ENCODE data around the gene KSR2.

Gene KSR2

GRCh38 chr12:117587631-117588287 lies 381.0 kb downstream of the KSR2 start:
- peak; percentile 20 for ATAC-seq
- Mint-ChIP-seq H3K4me1 (peaks cover 8% of the 10 kb centered on the region), H3K9me3 (peaks cover 7% of the 10 kb centered on the region), H3K4me3 (no peak overlapping the region), H3K27ac (no peak overlapping the region), H3K36me3 (no peaks in the 10 kb centered on the region), H3K27me3 (peaks cover 28% of the 10 kb centered on the region)

DNA sequence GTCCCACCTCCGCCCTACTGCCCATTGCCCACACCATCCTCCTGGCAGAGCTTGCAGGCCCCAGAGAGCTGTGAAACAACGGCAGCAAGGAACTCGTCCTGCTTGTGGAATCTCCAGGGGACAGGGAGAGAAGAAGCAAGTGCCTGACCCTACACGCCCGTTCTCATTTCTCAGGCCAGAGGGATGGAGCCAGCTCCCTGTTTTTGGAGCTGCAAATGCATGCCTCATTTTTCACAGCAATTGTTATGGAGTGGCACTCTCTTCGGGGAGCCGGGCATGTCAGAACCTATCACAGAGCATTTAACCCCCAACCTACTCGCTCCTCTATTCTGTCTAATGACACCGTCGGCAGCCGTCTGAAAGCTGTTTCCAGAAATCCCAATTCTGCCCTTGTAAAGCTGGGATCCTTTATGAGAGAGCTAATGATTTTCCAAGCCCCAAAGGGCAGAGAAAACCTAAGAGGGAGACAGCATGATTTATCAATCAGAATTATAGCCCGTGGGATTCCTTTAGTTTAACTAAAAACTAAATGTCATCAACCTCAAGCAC lies 385.0 kb downstream of the KSR2 start:
- H3K4me1 Mint-ChIP-seq: peaks cover 8% of the 10 kb centered on the region
- ATAC-seq: no peak
- H3K27ac Mint-ChIP-seq: no peak overlapping the region

DNA sequence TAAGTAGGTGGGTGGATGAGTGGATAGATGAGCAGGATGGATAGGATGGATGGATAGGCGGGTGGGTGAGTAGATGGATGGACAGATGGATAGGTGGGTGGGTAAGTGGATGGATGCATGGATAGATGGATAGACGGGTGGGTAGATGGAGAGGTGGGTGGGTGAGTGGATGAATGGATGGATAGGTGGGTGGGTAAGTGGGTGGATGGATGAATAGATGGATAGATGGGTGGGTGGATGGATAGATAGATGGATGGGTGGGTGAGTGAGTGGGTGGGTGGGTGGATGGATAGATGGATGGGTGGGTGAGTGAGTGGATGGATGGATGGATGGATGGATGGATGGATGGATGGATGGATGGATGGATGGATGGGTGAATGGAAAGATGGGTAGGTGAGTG lies 385.7 kb downstream of the KSR2 start:
- no peak for ATAC-seq
- Mint-ChIP-seq H3K4me3 (no peak overlapping the region), H3K27me3 (peaks cover 20% of the 10 kb centered on the region), H3K4me1 (peaks cover 8% of the 10 kb centered on the region), H3K36me3 (no peaks in the 10 kb centered on the region), H3K9me3 (peaks cover 5% of the 10 kb centered on the region), H3K27ac (no peak overlapping the region)

More for the DNA sequence above, 385.0 kb downstream of the KSR2 start:
- no peak overlapping the region for H3K4me3 Mint-ChIP-seq
- H3K9me3 Mint-ChIP-seq: peaks cover 4% of the 10 kb centered on the region
- no peaks in the 10 kb centered on the region for H3K36me3 Mint-ChIP-seq
- H3K27me3 Mint-ChIP-seq: peaks cover 20% of the 10 kb centered on the region

- H3K27me3 Mint-ChIP-seq: peaks cover 18% of the 10 kb centered on the region
These were observed 386.5 kb downstream of the KSR2 start for GRCh38 chr12:117582135-117582784.

DNA sequence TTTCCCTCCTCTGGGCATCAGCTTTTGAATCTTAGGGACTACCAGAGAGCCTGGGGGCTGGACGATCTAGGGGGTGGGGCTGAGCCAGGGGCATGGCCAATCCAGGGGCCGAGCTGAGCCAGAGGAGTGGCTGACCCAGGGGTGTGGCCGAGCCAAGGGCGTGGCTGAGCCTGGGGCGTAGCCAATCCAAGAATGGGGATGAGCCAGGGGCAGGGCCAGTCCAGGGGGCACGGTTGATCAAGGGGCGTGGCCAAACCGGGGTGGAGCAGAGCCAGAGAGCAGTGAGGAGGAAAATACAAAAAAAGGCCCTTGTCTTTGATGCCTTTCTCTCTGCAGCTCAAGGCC lies 388.1 kb downstream of the KSR2 start:
- H3K9me3 Mint-ChIP-seq: peaks cover 7% of the 10 kb centered on the region
- peaks cover 3% of the 10 kb centered on the region for H3K27me3 Mint-ChIP-seq
- H3K4me1 Mint-ChIP-seq: no peaks in the 10 kb centered on the region
- H3K4me3 Mint-ChIP-seq: no peak overlapping the region
- H3K36me3 Mint-ChIP-seq: no peaks in the 10 kb centered on the region
- H3K27ac Mint-ChIP-seq: no peak overlapping the region
- no peak for ATAC-seq

More at GRCh38 chr12:117582135-117582784, 386.5 kb downstream of the KSR2 start:
- Mint-ChIP-seq H3K4me1 (peaks cover 4% of the 10 kb centered on the region), H3K4me3 (no peak overlapping the region), H3K27ac (no peak overlapping the region), H3K9me3 (peaks cover 7% of the 10 kb centered on the region), H3K36me3 (no peaks in the 10 kb centered on the region)
- ATAC-seq: no peak

DNA sequence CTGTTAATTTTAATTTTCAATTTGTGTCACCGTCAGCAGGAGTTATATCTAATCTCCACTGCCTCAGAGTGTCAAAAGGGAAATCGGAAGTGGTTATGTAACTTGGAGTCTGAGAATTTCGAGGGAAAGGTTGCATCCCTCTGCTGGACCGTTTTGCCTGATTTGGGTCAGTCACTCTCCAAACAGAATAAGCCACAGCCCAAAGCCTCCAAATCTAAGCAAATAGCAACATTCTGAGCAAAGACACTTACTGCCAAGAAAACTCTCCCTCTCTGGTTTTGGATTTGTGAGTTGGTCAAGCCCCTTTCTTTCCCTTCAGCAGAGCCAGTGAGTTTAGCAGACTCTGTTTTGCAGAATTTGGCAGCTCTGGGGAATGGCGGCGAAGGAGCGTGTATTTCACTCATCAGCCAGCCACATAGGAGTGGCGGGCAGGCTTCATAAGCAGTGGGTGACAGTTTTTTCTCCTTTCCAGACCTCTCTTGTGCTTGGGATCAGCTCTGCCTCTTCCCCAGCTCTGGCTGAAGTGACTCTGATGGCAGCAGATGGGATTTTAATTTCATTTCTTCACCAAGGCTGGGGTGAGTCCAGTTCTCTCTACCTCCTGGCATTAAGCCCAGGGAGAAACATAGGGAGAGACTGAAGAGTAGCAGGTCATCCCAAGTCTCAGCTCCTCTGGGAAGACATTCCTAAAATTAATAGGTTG lies 388.6 kb downstream of the KSR2 start:
- ATAC-seq: no peak

DNA sequence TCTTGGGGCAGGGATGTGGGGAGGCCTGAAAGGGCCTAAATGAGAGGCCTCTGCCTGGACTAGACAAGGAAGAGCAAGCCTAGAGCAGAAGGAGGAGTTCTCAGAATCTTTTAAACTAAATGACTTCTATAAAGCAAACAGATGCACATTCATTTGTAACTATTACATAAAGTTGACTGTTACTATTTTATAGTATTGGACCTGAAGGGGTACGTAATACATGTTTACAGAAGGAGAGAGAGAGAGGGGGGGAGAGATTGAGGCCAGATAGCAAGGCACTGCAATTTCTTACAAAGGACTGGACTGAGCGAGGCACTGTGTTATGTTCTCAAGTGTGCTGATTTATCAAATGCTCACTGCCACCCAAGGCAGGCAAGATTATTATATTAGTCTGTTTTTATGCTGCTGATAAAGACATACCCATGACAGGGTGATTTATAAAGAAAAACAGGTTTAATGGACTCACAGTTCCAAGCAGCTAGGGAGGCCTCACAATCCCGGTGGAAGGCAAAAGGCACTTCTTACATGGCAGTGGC lies 391.6 kb downstream of the KSR2 start:
- ATAC-seq: no peak
- H3K4me1 Mint-ChIP-seq: no peaks in the 10 kb centered on the region
- no peak overlapping the region for H3K27ac Mint-ChIP-seq
- peaks cover 23% of the 10 kb centered on the region for H3K27me3 Mint-ChIP-seq
- peaks cover 3% of the 10 kb centered on the region for H3K9me3 Mint-ChIP-seq
- H3K4me3 Mint-ChIP-seq: no peak overlapping the region
- H3K36me3 Mint-ChIP-seq: no peaks in the 10 kb centered on the region

More for the DNA sequence above, 388.6 kb downstream of the KSR2 start:
- Mint-ChIP-seq H3K9me3 (peaks cover 7% of the 10 kb centered on the region), H3K36me3 (no peaks in the 10 kb centered on the region), H3K4me1 (no peaks in the 10 kb centered on the region), H3K27me3 (peaks cover 6% of the 10 kb centered on the region), H3K27ac (no peak overlapping the region), H3K4me3 (no peak overlapping the region)

DNA sequence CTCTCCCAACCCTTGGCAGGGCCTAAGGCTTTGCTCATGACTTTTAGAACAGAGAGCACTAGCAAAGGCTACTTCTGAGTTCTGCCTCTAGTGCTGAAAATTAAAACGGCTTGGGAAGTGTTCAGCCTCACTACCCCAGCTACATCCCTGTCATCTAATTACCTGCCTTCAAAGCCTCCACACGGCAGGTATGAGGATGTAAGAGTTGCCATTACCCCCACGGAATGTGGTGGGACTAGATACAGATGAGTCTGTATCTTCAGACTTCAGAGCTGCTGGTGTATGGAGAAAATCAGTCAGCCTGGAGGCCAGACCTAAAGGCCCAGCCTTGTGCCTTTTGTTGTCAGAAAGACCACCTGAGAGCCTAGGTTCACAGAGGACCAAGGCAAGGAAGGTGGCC lies 392.7 kb downstream of the KSR2 start:
- Mint-ChIP-seq H3K4me3 (no peak overlapping the region), H3K36me3 (no peaks in the 10 kb centered on the region), H3K27ac (no peak overlapping the region), H3K4me1 (no peaks in the 10 kb centered on the region), H3K27me3 (peaks cover 26% of the 10 kb centered on the region), H3K9me3 (peaks cover 3% of the 10 kb centered on the region)
- no peak for ATAC-seq

DNA sequence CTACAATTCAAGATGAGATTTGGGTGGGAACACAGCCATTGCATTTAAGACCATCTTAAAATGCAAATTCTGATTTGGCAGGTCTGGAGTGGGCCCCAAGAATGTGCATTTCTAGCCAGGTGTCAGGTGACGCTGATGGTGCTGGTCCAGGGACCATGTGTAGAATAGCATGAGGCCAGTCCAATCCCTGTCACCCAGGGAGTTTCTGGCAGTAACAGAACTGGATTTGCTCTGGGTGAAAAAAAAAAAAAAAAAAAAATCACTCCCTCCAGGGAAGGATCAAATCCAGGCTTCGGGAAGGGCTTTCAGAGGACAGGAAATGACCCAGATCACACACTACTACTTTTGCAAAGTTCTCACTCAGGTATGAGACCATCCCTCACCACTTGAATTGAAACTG lies 394.1 kb downstream of the KSR2 start:
- H3K9me3 Mint-ChIP-seq: peaks cover 3% of the 10 kb centered on the region
- H3K4me1 Mint-ChIP-seq: no peaks in the 10 kb centered on the region
- H3K36me3 Mint-ChIP-seq: no peaks in the 10 kb centered on the region
- ATAC-seq: no peak
- no peak overlapping the region for H3K4me3 Mint-ChIP-seq
- peaks cover 26% of the 10 kb centered on the region for H3K27me3 Mint-ChIP-seq
- no peak overlapping the region for H3K27ac Mint-ChIP-seq

- Mint-ChIP-seq H3K4me1 (peaks cover under 1% of the 10 kb centered on the region), H3K27me3 (peaks cover 26% of the 10 kb centered on the region), H3K4me3 (no peak overlapping the region), H3K9me3 (no peaks in the 10 kb centered on the region), H3K27ac (no peak overlapping the region), H3K36me3 (no peaks in the 10 kb centered on the region)
- no peak for ATAC-seq
These were observed 396.0 kb downstream of the KSR2 start for GRCh38 chr12:117572755-117573154.

DNA sequence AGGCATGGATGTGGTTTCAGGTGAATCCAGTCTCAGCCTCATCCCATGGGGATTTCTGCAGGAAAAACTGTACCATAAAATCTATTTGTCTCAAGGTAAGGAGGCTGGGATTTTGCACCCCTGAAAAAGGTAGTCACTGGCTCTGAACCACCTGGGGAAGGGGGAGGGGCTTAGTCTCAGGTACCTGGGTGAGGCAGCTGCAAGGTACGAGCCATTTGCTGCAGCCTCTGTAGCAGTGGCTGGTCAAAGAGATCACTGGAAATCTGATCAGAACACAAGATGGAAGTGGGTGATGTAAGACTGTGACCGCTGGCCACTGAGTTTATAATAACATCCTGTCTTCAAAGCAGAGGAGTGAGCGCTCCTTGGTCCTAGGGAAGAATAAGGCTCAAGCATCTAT lies 397.5 kb downstream of the KSR2 start:
- no peak overlapping the region for H3K27ac Mint-ChIP-seq
- H3K4me1 Mint-ChIP-seq: peaks cover 4% of the 10 kb centered on the region
- no peaks in the 10 kb centered on the region for H3K36me3 Mint-ChIP-seq
- no peak for ATAC-seq
- H3K4me3 Mint-ChIP-seq: no peak overlapping the region
- H3K27me3 Mint-ChIP-seq: peaks cover 35% of the 10 kb centered on the region
- H3K9me3 Mint-ChIP-seq: no peaks in the 10 kb centered on the region

- no peak overlapping the region for H3K4me3 Mint-ChIP-seq
- no peaks in the 10 kb centered on the region for H3K9me3 Mint-ChIP-seq
- no peak overlapping the region for H3K27ac Mint-ChIP-seq
- peaks cover 33% of the 10 kb centered on the region for H3K27me3 Mint-ChIP-seq
- H3K4me1 Mint-ChIP-seq: peaks cover 4% of the 10 kb centered on the region
- ATAC-seq: no peak
- no peaks in the 10 kb centered on the region for H3K36me3 Mint-ChIP-seq
These were observed 398.2 kb downstream of the KSR2 start for GRCh38 chr12:117570608-117571007.

DNA sequence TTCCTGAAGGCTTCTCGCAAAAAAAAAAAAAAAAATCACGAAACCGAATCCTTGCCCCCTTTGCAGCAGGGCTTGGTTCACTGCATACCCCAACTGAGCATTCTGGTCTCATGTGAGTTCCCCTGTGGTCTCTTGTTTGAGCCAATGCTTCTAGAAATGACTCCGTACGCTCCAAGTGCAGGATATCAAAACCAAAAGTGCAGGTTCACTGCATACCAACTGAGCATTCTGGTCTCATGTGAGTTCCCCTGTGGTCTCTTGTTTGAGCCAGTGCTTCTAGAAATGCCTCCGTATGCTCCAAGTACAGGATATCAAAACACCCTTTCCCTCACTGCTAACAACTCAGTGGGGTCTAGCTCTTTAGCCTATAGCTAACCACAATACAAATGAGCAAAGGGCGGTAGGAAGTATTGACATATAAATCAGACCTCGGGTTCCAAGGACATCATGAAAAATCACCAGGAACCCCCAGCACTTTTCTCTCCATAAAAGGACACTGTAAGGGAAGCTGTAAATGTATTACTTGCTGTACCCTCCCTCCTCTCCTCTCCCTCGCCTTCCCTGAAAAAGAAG lies 401.1 kb downstream of the KSR2 start:
- Mint-ChIP-seq H3K36me3 (no peaks in the 10 kb centered on the region), H3K27ac (no peak overlapping the region), H3K4me1 (peaks cover 4% of the 10 kb centered on the region), H3K9me3 (no peaks in the 10 kb centered on the region), H3K4me3 (no peak overlapping the region), H3K27me3 (peaks cover 17% of the 10 kb centered on the region)
- ATAC-seq: peak; percentile 36

DNA sequence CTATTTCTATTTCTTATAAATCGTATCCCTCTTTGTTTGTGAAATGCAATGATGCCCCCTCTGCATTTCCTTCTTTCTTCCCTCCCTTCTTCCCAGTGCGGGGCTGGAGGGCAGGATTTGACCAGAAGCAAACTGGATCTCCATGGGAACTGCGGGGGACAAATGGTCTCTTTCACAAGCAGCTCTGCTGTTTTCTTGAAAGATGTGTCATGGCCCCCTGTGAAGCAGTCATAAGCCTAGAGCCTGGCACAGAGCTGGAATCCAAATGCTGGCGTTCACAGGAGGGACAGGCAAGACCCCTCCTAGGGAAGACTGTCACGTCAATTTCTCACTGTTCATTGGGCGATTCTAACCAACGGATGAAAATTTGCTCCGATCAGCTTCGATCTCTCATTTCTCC lies 403.9 kb downstream of the KSR2 start:
- ATAC-seq: no peak
- Mint-ChIP-seq H3K4me3 (no peak overlapping the region), H3K4me1 (peaks cover 4% of the 10 kb centered on the region), H3K9me3 (no peaks in the 10 kb centered on the region), H3K36me3 (no peaks in the 10 kb centered on the region), H3K27me3 (peaks cover 9% of the 10 kb centered on the region), H3K27ac (no peak overlapping the region)

DNA sequence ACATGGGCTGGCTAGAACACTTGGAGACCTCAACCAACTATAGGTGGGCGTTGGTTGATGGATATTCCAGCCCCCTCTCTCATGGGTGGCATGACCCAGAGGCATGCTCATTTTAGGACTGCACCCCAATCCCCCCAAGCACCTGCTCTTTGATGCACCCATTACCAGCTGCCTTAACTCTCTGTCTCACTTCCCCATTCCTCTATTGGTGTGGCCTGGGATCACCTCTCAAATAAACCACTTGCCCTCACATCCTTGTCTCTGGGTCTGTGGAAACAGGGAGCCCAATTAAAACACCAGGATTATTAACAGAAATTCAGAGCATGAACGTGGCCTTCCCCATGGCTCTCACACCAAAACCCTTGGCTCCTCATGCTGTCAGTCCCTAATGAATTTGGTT lies 405.1 kb downstream of the KSR2 start:
- Mint-ChIP-seq H3K4me3 (no peak overlapping the region), H3K27ac (no peak overlapping the region), H3K36me3 (no peaks in the 10 kb centered on the region), H3K9me3 (peaks cover 3% of the 10 kb centered on the region), H3K4me1 (peaks cover 4% of the 10 kb centered on the region), H3K27me3 (peaks cover 9% of the 10 kb centered on the region)
- no peak for ATAC-seq

Data from stimulated activated memory B cell treated with anti-CD40 and anti-IgM and Interleukin-4, amounts not matched to agents 10 μg/mL and 1 μg/mL and 100 μg/mL, for 72 hours (primary cell).